ENCODE data around the gene MMS19.

Gene MMS19

DNA sequence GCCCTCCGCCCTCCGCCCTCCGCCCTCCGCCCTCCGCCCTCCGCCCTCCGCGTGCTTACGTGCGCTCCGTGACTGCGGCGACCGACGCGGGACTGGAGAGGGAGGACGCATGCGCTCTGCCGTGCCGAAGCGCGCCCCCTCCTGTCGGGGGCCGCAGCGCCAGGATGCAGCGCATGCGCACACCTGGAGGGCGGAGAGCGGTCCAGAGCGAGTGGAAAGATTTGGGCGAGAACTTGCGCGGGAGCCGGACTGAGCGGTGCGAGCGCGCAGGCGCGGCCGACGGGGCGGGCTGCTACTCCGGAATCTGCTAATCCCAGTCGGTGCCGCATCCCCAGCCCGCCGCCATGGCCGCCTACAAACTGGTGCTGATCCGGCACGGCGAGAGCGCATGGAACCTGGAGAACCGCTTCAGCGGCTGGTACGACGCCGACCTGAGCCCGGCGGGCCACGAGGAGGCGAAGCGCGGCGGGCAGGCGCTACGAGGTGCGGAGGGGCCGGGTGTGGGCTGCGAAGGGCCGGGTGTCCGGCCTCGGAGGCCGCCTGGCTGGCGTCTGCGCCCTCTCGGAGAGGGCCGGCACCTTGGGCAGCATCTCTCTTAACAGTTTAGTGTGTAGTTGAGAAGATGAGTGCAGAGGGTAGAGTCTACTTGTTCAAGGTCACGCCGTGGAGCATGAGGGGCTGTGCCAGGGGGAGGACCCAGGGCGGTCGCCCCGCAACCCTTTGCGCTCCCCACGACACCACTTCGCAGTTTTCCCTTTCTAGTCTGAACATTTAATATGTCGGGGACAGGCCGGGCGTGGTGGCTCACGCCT lies 72.1 kb downstream of the MMS19 start, which contains the start of gene PGAM1:
Gene PGAM1 (plus strand): TSS at position 228 of the 812 bp plus-strand sequence. CDS start 117 bp downstream, at position 345.
- DNase-seq: peak; percentile 98 to 99 (median 98)

DNA sequence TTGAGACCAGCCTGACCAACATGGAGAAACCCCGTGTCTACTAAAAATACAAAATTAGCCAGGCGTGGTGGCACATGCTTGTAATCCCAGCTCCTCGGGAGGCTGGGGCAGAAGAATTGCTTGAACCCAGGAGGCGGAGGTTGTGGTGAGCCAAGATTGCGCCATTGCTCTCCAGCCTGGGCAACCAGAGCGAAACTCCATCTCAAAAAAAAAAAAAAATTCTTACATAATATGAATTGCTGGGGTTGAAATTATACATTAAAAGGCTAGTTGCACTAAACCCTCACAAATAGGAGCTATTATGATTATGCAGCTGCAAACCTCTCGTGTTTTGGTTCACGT lies 74.5 kb downstream of the MMS19 start:
- peak in 3 of 4 experiments; percentile 51 to 59 (median 56) for DNase-seq

DNA sequence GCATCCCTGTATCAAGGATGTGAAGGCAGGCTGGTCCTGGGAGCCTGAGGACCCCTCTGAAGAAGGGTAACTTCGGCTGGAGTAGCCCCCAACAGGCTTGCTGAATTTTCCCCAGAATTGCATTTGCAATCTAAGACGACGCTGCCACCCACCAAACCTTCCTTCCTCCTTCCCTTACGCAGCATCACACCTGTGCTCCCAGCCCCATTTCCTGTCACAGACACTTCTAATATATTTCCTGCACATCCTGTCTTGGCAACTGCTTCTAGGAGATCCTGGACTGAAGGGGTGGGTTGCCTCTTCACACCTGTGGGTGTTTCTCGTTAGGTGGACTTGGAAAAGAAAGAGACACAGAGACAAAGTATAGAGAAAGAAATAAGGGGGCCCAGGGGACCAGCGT lies 81.7 kb downstream of the MMS19 start:
- no peak for DNase-seq

DNA sequence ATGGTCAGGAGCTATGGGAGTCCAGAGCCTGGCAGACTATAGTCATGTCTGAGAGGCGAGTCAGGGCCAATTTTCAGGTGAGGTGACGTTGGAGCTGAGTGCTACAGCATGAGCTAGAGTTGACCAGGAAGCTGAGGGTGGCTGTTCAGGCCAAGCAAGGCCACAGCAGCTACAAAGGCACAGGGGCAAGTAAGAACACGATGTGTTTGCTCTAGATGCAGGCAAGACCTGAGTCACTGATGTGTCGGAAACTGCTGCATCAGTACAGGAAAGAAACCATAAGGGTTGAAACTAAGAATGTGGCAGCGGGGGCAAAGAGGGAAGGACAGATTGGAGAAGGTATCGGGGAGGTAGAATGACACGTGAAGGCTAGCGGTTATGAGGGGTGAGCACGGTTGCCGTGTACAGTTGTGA lies 85.3 kb downstream of the MMS19 start:
- peak in 2 of 4 experiments; percentile 36 to 46 for DNase-seq

DNA sequence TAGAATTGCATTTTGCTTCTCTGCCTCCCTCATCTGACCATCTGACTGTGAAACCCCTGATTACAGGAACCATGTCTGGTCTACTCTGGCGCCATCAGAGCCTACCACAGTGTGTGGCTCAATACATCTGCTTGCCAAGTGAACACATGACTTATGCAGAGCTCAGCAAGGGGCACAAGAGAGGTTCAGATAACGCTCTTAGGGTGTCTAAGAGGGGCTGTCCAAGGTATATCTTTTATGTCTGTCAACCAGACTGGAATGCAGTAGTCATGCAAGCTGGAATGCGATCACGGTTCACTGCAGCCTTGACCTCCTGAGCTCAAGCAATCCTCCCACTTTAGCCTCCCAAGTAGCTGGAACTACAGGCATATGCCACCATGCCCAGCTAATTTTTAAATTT lies 86.8 kb downstream of the MMS19 start:
- peak; percentile 50 to 75 (median 72) for DNase-seq

DNA sequence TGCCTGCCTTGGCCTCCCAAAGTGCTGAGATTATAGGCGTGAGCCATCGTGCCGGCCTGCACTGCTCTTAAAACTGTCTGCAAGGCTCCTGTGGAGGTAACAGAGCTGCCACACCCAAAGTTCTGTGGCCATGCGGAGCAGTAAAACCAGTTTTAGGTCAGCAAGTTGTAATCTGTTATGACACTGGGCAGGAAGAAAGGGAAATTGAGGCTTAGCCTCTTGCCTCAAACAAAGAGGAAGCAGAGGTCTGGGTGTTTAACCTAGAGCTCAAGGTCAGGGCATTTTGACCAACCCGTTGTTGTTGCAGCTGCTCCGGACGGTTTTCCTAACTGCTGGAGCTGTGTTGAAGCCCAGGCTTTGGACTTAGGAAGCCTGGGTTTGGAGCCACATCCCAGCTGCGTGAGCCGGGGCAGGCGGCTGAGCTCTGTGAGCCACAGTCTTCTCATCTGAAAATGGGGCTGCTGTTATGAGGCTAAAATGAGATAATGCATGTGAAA lies 89.7 kb downstream of the MMS19 start:
- peak; percentile 56 to 82 (median 79) for DNase-seq
